Hepatic stellate cell (primary cell): ENCODE results near the gene WDR41.
"Not testable (repeated sequence)": the region's sequence is repeated elsewhere in the genome, so short reads cannot be mapped to it uniquely, and the experiment has no call there.

Source experiments
- DNase-seq: peaks from one replicate; pipeline ENCODE4 v3.0.0; 2011; ENCODE audit warnings: low spot score

Gene WDR41, protein sequence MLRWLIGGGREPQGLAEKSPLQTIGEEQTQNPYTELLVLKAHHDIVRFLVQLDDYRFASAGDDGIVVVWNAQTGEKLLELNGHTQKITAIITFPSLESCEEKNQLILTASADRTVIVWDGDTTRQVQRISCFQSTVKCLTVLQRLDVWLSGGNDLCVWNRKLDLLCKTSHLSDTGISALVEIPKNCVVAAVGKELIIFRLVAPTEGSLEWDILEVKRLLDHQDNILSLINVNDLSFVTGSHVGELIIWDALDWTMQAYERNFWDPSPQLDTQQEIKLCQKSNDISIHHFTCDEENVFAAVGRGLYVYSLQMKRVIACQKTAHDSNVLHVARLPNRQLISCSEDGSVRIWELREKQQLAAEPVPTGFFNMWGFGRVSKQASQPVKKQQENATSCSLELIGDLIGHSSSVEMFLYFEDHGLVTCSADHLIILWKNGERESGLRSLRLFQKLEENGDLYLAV

DNA sequence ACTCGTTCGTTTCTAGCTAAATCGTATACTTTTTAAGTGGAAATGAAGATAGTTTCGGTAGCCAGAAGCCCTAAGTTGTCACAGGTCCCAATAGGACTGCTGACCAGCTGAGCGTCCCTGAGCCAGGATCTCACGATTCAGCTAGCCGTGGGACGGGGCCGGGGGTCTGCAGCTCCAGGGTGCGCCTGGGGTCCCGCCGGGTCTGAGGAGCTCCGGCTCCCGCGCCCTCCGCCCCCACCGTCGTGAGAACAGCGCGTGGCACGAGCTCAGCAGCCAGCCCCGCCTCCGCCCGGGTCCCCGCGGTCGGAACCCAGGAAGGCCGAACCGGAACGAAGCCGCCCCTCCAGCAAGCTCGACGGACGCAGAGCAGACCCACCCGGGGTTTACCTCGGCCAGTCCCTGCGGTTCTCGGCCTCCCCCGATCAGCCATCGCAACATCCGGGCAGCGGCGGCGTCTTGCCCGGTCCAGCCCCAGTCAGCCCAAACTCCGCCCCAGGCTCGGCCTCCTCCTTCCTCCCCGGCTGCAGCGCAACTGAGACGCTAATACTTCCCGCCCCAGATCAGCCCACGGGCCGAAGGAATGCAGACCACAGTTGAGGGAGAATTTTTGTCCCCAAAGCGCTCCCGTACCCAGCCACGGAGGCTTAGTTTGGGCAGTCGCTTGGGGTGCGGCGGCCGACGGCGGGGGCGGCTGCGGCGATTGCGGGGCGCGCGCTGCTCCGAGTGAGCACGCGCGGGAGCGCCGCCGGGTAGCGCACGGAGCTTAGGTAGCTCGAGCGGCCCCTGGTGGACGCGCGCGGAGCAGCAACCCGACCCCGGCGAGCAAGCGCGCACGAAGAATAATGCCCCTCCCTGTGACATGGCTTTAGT, at the start of gene WDR41:
Gene WDR41, minus strand, starts transcription at position 534 of the 870 bp plus-strand sequence. Its CDS starts 96 bp downstream, at position 438.
- peak; percentile 92 for DNase-seq

DNA sequence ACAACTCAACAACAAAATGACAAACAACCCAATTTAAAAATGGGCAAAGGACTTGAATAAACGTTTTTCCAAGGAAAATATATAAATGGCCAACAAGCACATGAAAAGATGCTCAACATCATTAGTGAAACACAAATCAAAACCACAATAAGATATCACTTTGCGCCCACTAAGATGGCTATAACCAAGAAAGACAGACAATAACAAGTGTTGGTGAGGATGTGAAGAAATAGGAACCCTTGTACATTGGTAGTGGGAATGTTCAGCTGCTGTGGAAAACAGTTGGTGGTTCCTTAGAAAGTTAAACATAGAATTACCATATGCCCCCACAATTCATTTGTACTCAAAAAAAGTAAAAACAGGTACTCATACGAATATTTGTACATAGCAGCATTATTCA, 39.2 kb upstream of the WDR41 start:
- no peak for DNase-seq

DNA sequence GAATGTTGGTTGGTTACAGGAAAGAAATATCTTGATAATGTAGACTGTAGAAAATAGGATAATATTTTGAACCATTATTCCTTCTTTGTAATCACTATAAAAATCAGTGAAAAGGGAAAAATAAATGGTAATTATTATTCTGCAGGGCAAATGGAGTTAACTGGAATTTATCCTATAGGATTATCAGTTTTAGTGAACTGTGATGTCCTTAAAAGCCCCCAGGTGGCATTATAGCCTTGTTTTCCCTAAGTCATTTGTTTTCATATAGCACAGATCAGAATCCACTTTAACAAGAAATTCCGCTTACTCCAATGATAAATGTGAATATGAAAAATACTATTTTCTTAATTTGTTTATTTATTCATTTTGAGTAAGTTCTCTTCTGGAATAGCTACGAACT, 26.2 kb upstream of the WDR41 start:
- no peak for DNase-seq

DNA sequence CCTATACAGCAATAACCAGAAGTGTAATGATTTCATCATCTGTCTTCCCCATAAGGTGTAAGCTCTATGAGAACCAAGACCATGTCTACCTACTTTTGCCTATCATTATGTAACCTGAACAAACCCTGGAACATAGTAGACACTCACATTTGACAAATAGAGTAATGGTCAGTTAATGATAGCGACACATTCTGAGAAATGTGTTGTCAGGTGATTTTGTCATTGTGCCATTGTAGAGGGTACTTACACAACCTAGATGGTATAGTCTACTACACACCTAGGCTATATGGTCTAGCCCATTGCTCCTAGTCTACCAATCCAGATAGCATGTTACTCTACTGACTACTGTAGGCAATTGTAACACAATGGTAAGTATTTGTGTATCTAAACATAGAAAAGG, 22.3 kb upstream of the WDR41 start:
- no peak for DNase-seq

DNA sequence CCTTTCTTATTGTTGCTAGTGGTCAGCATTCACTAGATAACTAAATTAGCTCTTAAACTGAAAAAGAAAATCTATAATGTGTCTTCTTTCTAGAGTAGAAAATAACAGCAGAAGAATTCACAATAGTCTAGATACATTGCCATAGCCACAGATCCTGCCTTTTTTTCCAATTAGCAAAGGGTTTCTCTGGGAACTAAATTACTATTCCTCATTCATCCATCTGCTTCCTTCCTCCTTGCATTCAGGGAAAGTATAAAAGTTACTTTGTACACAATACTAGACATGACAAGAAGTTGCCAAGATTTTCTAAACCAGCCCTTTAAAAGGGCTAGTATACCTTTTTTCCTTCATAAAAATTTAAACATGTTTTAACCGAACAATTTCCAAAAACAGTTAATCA, 21.2 kb upstream of the WDR41 start:
- no peak for DNase-seq

DNA sequence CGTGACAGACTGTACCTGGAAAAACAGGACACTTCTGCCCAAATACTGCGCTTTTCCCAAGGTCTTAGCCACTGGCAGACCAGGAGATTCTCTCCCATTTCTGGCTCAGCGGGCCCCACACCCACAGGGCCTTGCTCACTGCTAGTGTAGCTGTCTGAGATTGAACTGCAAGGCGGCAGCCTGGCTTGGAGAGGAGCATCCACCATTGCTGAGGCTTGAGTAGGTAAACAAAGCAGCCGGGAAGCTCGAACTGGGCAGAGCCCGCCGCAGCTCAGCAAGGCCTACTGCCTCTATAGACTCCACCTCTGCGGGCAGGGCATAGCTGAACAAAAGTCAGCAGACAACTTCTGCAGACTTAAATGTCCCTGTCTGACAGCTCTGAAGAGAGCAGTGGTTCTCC, 9.0 kb upstream of the WDR41 start:
- DNase-seq: not testable (repeated sequence)

DNA sequence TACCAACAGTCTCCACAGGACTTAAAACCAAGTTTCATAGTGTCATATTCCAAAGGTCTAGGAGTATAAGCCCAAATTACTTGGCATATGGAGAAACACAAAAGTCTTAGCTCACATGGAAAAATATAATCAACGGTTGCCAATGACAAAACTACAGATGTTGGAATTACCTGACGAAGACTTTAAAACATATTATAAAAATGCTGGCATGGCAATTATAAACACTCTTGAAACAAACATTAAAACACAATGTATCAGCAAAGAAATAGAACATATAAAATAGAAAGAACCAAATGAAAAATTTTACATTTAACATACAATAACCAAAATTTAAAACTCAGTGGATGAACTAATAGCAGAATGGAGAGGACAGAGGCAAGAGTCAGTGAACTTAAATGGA, 7.9 kb upstream of the WDR41 start:
- no peak for DNase-seq

DNA sequence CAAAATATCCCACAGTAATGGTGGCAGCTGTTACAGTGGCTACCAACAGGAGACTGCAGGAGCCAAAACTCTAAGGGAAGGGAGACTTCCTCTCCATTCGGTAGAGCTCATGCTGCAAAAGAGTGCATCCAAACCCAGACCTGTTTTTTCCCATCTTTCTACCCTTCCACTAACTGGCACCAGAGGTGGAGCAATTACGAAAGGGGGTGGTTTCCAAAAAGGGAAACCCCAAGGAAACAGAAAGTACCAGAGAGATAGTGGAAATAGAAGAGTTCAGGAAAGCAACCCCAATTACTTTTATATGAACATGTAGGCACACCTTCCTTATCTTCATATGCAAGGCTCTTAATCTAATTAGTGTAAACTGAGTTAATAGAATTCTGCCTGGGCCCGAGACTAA, 7.3 kb upstream of the WDR41 start:
- no peak for DNase-seq

DNA sequence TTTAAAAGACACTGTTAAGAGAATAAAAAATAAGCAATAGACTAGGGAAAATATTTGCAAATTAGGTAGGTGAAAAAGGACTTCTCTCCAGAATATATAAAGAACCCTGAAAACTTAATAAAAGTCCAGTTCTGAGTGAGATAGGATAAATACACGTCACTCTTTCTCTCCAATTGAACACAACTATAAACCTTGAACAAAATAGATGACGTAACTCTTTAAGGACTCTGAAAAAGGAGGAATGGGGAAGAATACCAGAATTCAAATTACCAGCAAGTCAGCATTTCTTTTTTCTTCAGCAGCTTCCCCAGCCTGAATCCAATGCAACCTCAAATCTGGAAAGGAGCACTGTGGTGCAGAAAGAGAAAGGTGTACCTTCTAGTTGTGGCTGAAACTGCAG, 6.8 kb upstream of the WDR41 start:
- no peak for DNase-seq

DNA sequence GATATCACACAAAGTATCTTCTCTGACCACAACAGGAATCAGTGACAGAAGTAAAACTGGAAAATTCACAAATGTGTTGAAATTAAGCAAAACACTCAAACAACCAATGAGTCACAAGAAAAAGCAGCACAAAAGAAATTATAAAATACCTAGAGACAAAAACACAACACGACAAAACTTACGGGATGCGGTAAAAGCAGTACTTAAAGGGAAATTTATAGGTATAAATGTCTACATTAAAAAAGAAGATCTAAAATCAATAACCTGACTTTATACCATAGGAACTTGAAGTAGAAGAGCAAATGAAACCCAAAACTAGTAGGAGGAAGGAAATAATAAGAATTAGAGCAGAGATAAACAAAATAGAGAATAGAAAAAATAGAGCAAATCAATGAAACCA, 2.8 kb upstream of the WDR41 start:
- DNase-seq: no peak

DNA sequence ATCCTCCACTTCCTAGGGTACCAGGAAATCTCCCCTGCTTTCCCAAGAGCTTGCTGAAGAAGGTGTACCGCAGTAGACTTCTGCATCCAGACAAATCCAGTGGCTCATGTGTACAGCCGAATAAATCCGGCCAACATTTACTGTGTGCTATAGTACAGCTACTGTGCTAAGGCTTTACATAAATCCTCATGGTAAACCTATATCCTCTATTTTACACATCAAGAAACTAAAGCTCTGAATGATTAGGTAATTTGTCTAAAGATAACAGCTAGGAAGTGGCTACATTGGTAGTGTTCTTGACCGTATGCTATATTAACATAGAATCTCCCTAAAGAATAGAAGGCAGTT, 511 bp upstream of the WDR41 start:
- no peak for DNase-seq

DNA sequence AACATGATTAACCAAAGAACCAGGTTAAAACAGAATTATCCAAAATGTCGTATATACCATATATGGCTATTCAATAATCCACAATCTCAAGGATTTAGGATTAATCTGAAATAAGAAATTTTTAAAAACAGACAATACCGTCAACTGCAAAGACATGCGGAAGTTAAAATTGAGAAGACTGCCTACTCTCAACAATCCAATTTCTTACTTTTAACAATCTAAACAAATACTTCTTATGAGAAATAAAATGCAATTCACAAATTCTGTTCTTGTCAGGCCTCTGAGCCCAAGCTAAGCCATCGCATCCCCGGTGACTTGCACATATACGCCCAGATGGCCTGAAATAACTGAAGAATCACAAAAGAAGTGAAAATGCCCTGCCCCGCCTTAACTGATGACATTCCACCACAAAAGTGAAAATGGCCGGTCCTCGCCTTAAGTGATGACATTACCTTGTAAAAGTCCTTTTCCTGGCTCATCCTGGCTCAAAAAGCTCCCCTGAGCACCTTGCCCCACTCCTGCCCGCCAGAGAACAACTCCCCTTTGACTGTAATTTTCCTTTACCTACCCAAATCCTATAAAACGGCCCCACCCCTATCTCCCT, 1.3 kb downstream of the WDR41 start:
- DNase-seq: not testable (repeated sequence)

DNA sequence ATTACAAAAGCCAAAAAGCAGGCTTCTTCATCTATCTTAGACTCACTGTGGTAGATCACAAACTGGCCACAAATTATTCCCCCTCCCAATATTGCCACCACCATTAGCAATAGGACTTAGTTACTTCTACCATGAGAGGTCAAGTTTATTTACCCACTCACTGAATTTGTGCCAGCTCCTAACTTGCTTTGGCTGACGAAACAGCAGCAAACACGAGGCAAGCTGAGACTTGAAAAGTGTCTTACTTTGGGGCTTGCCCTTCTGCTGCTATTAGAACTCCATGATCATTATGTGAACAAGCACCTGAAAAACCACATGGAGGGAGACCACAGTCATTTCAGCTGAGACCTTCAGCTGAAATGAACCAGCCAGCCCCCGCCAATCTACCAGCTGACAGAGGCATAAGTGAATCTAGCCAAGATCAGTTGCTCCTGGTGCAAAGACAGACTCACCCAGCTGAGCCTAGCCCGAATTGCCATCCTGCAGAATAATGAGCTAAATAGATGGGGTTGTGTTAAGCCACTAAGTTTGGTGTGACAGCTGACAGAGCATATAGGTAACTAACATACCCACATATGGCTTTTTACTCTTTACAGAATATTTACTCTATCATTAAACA, 5.7 kb downstream of the WDR41 start:
- no peak for DNase-seq

DNA sequence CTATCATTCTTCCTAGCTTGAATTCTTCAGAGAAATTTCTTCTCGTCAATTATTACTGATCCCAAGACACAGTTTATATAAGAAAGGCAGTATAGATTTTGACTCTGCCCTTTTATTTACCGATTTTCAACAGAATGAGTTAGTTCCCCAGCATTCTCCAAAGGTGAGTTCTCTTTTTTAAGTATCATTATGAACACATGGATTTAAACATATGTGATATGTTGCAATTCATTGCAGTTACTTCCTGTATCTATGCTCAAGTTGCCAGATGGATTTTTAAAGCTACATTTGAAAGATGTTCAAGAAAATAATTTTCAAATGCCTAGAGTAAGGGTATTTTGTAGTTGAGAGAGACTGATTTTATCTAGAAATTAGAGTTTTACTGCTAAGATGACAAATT, 8.4 kb downstream of the WDR41 start:
- DNase-seq: no peak

DNA sequence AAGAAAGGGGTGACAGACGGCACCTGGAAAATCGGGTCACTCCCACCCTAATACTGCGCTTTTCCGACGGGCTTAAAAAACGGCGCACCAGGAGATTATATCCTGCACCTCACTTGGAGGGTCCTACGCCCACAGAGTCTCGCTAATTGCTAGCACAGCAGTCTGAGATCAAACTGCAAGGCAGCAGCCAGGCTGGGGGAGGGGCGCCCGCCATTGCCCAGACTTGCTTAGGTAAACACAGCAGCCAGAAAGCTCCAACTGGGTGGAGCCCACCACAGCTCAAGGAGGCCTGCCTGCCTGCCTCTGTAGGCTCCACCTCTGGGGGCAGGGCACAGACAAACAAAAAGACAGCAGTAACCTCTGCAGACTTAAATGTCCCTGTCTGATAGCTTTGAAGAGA, 17.1 kb downstream of the WDR41 start:
- not testable (repeated sequence) for DNase-seq

DNA sequence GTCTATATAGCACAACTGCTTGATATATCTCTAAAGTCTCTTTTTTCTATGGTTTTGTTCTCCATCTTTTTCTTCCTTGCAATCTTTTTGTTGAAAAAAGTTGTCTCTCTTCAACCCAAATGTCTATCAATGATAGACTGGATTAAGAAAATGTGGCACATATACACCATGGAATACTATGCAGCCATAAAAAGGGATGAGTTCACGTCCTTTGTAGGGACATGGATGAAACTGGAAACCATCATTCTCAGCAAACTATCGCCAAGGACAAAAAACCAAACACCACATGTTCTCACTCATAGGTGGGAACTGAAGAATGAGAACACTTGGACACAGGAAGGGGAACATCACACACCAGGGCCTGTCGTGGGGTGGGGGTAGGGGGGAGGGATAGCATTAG, 23.2 kb downstream of the WDR41 start:
- not testable (repeated sequence) for DNase-seq

DNA sequence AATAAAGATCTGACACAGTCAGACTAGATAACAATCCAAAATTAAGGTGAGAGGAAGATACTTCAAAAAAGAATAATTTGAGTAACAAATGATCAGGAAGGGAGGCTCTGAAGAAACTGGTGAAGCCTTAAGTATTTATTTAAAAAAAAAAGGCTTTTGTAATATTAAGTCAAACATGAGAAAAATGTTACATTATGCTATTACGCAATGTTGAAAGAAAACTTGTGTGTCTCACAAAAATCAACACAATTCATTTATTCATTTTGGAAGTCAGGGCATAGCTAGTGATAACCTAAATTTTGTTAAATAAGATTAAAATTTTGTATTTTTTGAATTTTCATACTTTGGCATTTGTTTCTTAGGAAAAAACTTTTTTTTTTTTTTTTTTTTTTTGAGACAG, 28.2 kb downstream of the WDR41 start:
- DNase-seq: no peak

DNA sequence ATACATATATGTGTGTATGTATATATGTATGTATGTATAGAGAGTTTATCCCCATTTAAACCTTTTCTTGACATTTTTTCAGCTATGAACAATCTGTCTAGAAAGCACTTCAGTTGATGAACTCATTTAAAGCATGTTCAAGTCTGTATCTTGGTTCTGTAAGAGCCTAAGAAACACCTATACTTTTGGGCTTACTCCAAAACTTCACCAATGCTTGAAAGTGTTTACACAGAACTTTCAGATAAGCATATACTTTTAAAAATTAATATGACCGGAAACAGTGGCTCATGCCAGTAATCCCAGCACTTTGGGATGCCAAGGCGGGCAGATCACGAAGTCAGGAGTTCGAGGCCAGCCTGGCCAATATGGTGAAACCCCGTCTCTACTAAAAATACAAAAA, 30.8 kb downstream of the WDR41 start:
- no peak for DNase-seq

DNA sequence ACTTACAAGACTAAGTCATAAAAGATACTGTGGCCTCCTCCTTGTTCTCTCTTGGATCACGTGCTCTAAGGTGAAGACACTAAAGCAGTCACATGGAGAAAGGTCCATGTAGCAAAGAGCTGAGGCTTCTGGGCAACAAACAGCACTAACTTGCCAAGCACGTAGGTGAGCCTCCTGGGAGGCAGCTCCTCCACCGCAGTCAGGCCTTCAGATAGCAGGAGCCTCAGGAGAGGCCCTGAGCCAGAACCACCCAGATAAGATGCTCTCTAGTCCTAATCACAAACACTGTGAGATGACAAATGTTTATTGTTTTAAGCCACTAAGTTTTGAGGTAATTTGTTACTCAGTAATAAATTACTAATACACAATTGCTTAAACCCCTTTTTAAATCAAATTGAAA, 38.0 kb downstream of the WDR41 start:
- DNase-seq: no peak

DNA sequence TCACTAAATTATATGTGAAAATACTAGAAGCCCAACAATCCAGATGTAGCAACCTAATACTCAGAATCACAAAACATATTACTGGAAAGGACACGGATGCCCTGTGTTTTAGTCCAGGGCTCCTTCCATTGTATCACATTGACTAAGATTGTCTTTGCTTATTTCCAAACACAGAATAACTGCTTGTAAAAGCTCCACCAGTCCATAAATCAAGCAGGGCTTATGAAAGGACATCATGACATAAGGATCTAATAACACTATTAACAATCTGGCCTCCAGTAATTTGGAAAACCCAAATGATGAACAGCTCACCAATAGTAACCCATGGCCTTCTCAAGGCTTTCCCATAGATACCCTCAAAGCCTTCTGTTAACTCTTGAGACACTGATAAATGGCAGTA, 39.8 kb downstream of the WDR41 start:
- DNase-seq: no peak

DNA sequence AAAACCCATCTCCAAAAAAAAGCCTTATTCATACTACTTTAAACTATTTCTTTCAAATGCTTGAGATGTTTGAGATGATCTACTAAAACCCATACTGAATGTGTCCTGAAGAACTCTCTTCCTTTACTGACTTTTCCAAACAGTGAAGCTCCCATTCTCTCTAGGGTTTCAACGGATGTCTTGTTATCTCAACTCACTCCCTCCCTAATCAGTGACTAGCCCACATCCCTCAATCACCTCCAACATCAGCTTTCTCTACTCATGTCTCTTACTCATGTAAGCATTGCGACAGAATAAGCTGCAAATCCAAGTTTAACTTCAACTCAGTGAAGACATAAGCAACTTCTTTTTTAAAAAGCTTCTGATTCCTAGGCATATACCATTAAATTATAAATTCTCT, 42.1 kb downstream of the WDR41 start:
- DNase-seq: no peak

DNA sequence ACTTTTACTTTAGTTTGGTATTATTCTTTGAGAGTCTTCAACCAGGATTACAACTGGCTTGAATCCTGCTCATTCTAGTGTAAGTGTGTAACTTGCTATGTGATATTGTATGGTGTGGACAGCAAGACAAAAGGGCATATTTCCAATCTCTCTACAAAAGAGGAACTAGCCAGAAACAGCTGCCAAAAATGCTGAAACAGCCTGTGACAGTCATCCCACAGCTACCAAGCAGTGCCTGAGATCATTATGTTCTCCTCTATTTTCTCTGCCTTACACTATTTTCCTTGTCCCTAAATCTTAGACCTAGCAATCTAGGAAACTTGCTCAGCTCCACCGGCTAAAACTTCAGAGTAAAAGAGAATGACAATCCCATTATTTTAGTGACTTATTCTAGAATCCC, 42.8 kb downstream of the WDR41 start:
- DNase-seq: no peak

DNA sequence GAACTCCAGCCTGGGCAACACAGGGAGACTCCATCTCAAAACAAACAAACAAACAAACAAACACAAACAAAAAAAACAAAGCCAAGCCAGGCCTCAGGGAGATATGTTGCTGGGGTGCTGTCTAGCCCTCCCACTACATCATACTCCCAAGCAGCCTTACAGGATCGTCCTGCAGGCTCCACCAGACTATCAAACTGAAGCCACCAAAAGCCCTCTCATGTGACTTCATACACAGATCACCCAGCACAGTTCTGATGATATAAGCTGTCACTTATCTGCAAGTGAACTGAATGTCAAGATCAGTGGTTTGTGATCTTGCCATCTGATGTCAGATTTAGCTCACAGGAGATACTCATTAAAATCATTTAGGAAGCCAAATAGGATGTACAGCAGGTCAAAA, 43.3 kb downstream of the WDR41 start:
- DNase-seq: no peak
